NCI-H2196 (cell line): ENCODE data around the gene IGFN1.

Experiments used
- DNase-seq: peaks from one replicate; lab custom pipeline; 2025; ENCODE audit not compliant: unreplicated experiment; lab: John Stamatoyannopoulos, UW

The IGFN1 gene

DNA sequence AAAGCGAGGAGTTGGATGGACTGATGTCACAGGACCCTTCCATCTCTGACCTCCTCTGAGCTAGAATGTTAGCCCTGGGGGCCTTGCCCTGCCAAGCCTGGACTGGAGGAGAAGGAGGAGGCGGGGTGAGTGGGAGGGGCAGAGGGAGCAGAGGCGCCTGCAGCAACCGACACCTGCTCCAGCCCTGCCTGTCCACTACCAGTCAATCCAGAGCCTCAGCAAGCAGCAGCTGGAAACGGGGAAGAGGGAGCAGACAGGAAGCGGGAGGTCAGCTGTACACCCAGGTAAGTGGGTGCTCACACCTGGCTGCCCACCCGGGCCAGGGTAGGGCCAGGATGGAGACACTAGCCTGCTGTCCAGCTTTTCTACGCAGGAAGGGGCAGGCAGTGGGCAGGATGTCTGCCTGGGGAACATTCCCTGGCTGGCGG lies at the start of gene IGFN1:
IGFN1 (plus strand) TSS at position 201 of the 428 bp plus-strand sequence. CDS start 2,470 bp downstream, outside the sequence.
- DNase-seq: peak; percentile 69

DNA sequence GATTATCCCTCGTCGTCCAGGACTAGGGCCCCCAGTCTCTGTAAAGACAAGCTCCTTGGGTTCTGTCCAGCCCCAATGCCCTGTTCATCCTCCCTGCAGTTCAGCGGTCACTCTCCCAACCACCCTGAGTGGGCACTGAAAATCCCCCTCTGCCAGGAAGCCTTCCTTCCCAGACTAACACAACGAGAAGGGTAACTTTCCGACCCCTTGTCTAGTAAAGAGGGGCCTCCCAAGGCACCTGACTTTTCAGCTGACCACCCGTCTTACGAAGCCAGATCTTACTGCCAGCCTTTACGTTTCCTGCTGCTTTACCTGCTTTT lies 49.7 kb upstream of the IGFN1 start:
- DNase-seq: no peak

DNA sequence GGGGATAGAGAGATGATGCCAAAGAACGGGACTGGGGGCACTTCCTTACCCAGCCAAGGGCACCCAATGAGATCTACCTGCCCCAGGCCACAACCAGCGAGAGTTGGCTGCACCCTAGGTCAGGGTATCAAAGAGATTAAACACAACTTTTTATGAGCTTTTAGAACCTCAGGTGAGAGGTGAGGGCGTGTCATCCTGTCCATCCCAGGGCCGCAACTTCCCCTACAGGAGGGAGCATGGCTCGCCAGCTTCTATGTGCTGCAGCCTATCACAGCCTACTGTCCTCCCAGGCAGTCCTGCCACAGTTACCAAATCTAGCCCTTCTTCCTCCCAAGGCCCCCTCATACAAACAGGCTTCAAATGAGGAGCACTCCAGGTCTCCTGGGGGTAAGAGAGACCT lies 49.2 kb upstream of the IGFN1 start:
- no peak for DNase-seq

DNA sequence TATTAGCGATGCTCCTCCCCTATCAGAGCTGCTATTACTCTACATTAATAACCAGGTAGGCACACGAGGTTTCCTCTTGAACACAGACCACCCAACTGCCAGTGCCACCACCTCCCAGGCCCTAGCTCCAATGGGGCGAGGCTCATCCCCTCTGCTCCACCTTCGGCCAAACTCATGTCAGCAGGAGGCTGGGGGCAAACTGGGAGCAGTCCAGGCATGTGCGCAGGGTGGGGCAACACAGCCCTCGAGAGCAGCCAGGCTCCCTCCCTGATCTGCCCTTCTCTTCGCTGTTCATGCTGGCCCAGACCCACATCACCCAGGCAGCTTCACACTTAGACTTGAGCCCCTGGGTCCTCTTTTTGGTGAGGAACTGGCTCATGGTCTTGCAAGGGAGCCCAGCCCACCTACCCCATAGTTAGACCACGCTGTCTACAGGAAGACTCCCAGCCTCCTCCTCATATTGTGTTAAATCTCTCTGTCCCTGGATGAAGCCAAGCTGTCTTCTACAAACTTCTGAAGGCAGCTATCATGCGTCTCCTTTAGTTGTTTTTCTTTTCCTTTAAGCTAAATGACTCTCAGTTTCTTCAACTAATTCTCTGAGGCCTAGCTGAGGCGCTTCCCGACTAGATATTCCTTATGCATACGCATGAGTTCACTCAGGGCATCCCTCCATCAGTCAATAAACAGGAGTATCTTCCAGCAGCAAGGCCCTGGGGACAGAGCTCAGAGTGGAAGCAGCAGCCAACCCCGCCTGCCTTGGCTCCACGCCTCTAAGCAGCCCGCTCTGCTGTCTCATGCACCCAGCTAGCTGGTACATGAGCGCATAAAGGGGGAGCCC lies 48.4 kb upstream of the IGFN1 start:
- DNase-seq: no peak

DNA sequence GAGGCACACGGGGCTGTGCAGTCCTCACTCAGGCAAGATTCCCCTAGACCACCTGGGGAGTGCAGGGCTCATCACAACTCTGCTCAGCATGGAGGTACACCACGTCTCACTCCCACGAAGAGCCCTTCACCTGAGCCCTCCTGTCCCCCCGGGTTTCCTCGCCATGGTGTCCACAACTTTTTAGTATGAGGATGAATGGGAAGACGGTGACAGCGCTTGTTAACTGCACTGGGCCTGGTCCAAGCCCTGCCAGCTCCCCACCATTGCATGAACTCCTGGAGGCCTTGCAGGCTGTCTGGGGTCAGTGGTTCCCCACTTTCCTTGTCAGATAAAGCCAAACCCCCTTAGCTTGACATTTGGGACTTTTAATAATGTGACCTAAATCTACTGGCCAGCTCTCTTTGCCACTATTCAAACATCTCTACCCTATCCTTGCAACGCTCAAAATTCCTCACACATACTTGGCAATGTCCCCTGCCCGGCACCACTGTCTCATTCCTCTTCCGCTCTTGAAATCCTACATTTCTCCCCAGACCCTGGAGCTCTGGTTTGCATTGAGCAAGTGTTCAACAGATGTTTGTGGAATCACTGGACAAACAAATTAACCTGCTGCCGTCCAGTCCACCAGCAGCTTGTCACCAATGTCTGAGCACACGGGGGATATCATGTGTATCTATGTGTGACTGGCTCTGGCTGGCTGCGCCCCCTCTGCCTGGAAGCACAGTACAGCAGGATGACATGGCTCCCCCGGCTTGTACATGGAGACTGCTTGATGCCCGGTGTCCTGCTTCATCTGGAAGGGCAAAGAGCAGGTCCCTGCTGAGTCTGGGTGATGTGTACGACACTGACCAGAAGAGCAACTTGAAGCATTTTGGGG lies 47.5 kb upstream of the IGFN1 start:
- DNase-seq: no peak

DNA sequence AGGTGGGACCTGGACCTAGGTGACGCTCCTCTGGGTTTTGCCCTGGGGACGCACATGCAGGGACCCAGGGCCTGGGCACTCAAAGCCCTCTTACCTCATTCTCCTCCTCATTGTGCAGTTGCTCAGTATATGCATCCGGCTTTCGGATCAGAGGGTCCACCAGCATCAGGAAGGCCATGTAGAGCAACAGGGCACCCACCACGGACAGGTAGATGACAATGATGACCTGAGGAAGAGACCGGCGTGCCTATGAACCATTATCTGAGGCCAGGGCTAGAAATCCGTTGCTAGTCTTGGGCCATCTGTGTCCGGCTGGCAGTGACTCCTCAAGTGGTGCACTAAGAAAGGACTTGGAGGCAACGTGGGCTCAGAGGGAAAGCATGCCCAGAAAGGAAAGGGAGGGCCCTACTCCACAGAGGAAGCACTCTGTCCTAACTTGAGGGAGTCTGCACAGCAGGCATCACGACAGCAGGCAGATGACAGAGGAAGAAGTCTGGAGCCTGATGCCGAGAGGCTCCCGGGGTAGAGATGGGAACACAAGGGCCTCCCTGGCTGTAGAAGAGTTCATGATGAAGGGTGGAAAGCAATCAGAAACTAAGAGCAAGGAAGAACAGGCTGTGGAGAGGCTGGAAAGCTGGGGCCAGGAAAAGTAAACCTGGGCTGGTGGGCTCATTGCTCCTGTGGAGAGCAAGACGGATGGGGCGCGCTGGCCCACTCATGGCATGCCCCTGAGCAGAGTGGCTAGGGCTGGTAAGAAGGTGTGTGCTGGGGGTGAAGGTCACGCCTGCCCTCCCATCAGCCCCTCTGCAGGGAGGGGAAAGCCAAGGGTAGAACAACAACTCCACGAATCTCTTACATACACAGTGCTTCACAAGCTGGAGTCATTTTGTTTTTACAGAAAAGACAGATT lies 46.6 kb upstream of the IGFN1 start:
- DNase-seq: no peak

DNA sequence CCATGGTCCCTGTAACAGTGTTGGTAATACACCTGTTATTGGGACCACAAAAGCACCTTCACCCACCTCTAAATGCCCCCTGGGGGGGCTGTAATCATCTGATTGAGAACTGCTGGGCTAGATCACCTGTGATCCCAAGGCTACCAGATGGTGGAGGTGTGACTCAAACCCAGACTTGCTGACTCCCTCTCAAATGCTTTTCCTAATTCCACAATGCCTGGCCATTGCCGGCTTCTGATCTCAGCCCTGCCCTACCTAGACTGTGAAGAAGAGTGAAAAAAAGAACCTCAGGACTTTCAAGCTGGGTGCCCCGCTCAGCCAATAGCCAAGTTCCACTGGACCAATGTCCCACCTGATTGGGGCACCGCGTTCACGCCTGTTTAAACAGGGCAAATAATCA lies 45.9 kb upstream of the IGFN1 start:
- DNase-seq: no peak

DNA sequence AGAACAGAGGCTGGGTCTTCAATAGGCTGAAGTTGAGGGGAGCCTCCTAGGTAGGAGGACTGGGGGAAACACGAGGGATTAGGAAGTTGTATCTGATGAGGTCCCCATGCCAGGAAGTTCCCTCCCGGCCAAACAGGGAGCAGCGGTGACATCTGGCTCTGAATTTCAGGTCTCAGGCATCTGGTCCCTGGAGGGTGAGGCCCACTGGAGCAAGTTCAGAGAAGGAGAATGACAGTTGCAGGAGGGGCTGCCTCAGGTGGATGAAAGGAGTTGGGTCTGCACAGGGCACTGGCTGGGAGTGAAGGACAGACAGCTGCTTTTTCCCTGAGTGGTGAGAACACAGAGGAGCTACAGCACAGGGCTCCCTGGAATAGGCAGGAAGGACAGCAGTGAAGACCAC lies 45.5 kb upstream of the IGFN1 start:
- DNase-seq: no peak

DNA sequence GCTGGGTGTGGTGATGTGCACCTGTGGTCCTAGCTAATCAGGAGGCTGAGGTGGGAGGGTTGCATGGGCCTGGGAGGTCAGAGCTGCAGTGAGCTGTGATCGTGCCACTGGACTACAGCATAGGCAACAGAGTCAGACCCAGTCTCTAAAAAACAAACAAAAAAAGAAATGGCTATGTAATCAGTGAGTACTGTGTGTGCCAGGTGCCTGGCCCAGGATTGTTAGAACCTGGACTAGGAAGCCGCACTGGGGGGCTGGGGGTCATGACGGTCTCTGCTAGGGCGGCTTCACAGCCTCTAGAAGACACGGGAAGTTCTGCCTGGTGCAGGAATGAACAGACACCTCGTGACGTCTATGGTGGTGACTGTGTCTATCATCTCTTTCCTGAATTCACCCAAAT lies 44.8 kb upstream of the IGFN1 start:
- DNase-seq: no peak

DNA sequence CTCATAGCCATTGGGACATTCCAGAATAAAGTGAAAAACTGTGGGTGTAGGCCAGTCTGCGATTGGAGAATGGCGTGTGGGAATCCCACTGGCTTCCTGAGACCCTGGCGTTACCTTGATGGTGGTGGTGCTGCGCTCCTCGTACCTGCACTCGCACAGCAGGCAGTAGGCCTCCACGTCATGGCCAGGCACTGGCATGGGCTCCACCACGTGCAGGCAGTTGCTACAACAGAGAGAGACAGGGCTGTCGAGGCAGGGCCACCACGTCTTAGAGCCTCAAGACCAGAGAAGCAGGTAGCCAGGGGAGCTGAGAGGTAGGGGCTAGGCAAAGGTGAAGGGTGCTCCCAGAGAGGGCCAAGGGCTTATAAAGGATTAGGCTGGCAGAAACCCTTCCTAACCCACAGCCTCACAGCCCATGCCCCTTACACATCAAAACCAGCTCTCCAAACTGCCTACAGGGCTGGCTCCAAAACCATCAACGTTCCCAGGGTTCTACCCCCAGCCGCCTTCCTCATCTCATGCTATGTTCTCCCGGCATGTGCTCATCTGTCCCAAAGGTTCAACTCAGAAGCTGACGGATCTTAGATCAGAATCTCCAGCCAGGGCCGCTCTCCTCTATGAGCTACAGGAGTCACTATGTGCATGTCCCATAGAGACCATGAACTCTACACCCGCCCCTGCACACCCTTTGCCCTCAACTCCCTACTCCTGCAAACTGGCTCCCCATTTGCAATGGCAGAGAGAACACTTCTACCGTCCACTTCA lies 43.8 kb upstream of the IGFN1 start:
- no peak for DNase-seq

DNA sequence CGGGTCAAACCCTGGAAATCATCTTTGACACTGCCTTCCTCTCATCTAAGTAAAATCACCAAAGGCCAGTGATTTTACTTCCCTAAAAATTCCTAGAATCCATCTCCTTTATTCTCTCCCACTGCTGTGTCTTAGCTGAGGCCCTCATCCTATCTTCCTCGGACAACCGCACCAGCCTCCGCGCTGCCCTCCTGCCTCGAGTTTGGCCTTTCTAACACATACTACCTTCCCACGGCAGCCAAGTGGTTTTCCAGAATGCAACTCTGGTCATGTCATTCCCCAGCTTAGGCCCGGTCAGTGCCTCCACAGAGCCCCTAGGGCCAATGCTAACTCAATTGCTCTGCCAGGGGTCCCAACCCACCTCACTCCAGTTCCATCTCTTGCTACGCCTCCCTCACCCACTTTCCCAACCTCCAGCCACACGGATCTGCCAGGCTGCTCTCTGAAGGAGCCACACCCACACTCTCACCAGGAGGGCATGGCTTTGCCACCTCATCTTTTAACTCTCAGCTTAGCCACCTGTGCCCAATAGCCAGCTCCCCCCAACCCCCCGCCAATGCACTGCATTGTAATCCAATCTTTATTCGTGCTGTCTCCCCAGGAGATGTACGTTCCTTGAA lies 43.1 kb upstream of the IGFN1 start:
- DNase-seq: no peak

DNA sequence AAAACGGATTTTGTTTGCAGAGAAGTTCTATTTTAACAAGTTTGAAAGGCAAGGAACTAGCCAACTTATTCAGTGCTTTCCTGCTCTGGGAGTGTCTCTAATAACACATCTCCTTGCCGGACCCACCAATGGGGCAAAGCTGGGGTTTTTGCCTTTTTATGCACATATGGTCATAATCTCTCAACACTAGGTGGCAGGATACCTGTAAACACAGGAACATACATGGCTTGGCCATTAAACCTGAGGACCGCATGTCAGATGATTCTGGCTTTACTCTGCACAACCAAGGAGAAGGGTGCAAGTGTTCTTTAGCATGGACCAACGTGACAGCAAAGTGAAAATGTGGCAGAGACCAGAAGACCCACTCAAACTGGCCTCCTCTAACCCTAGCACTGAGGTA lies 41.2 kb upstream of the IGFN1 start:
- peak; percentile 55 for DNase-seq

DNA sequence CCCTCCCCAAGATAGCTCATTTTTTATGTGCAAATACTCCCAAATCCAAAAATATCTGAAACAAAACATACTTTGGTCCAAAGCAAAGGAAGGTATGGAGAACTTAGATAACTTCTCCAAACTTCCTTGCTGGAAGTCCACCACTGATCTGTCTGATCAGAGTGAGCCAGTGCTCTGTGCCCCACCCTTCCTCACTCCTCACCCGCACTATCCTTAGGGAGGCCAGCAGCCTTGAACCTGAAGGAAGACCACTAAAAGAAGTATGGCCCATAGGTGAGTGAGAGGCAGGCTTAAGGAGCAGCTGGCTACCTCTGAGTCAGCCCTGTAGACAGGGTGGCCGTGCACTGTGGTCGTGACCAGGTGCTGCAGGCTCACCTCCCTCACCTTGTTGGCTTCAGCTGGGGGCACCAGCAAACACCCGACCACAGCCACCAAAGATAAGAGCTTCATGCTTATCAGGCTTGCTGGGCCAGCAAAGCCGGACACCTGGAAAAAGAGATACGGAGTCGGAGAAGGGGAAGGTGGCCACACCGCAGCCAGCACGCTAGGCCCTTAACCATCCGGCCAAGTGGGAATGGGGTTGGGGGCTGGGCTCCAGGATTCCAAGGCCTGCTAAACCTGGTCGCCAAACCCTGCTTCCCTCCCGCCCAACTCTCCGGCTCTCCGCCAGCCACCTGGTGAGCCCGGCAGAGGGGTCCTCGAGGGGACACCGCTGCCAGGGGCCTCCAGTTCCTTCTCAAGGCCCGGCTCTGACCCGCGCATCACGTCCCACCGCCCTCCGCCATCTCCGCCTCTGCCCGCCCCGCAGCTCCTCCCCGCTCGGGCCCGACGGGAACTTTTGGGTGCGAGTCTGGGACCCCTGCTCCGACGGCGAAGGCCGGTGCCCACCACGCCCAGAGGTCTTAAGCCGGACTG lies 36.9 kb upstream of the IGFN1 start:
- DNase-seq: peak; percentile 52

DNA sequence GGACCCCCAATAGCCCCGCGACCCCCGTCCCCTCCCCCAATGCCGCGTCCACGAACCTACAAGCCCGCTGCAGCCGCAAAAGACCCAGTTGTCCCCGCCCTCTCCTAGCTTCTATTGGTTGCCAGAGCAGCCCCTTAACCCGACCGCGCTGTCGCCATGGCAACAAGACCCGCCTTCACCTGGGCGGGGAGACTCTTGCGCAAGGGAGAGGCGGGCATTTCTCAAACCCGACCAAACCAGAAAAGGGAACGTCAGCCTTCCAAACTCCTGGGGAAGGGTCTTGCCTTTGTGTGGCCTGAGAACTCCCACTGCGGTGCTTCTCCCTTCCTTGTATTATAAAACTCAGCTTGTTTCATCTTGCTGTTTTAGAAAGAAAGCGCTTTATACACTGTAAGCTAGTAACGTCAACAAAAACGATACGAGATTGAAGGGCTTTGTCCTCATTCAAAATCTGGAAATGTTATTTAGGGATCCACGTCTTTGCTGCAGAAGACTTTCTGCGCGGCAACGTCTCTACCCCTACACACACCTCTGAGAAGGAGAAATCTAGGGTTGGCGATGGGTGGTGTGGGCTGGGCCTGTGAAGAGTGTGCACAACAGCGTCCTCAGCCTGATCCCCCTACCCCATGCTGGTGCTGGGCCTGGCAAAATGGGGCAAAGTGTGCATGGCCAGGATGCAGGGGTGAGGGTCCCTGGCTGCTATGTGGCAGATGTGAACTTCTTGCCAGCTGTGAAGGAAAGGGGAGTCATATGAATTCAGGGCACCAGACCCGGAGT lies 36.0 kb upstream of the IGFN1 start, which contains the start of gene TMEM9:
TMEM9 (minus strand) TSS at position 86 of the 777 bp plus-strand sequence. CDS start 551 bp downstream, outside the sequence.
- DNase-seq: peak; percentile 94

DNA sequence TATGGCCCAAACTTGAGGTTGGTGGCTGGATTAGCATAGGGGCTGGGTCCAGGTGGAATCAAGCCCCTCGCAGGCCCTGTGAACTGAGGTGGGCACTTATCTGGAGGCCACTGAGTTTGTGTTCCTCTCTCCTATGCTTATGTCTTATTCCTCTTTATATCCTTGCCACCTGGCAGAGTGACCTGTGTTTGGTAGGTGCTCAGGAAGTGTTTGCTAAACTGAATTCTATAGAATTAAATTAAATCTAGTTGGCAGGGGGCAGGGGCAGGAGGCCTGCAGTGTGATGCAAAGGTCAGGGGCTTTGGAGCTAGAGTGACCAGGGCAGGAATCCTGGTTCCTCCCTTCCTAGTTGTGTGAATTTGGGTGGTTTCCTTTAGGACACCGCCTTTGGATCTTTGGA lies 35.3 kb upstream of the IGFN1 start:
- no peak for DNase-seq

DNA sequence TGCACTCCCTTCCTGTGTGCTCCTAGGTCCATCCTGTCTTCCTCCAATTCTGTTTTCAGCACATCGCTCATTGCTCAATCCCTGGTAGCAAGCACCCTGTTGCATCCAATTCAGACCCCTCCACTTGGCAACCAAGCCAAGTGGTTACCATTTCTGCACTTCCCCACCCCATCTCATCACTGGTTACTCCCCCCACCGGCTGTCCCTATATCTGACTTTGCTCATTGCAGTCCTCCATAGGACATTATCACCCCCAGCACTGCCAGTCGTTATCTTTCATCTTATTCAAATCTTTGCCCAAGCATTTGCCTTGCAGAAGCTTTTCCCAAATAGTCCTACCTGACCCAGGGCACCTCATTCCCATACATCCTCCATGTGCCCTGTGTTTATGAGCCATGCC lies 34.3 kb upstream of the IGFN1 start:
- no peak for DNase-seq

DNA sequence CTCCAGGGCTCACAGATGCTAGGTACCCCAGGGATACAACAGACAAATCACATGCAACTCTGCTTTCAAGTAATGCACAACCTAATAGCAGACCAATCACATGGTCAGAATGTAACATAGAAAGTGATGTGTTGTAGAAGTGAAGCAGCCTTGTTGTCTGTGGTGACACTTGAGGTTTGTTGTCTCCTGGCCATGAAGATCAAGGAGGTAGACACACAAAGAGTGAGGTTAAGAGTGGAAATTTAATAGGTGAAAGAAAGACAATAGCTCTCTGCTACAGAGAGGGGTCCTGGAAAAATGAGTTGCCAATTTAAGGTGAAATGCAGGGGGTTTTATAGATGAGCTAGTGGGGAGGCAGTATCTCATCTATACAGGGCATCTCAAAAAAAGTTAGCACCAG lies 33.8 kb upstream of the IGFN1 start:
- DNase-seq: no peak

DNA sequence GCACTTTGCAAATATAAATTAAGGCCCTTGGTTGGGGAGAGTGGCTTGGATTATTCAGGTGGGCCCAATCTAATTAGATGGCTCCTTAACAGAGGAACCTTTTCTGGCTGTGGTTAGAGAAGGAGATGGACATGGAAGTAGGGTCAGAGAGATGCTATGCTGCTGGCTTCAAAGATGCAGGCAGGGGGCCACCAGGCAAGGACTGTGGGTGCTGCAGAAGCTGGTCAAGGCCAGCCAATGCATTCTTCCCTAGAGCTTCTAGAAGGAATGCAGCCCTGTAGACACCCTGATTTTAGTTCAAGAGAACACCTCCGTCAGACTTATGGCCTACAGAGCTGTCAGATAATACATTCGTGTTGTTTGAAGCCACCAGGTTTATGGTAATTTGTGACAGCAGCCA lies 32.7 kb upstream of the IGFN1 start:
- no peak for DNase-seq
